GM19328 (cell line): ENCODE results near the gene MUC13.

Source experiments
- ATAC-seq: cut with Tn5 transposase; IDR thresholded peaks from one replicate; pipeline ENCODE4 v1.9.1; 2021; ENCODE audit warnings: mild to moderate bottlenecking, moderate library complexity; ENCODE audit not compliant: unreplicated experiment

Gene MUC13

GRCh38 chr3:124879337-124879680 is 55.2 kb downstream of the MUC13 start:
- ATAC-seq = no peak

- no peak for ATAC-seq
Measured at GRCh38 chr3:124878561-124879336, 55.8 kb downstream of the MUC13 start.

- ATAC-seq = no peak
Measured at GRCh38 chr3:124877674-124878073, 56.9 kb downstream of the MUC13 start.

GRCh38 chr3:124876401-124876878 is 58.1 kb downstream of the MUC13 start:
- ATAC-seq = no peak

- no peak for ATAC-seq
Measured at GRCh38 chr3:124873226-124873625, 61.3 kb downstream of the MUC13 start.

- no peak for ATAC-seq
Measured at GRCh38 chr3:124867511-124867910, 67.0 kb downstream of the MUC13 start.

GRCh38 chr3:124862006-124862405 is 72.5 kb downstream of the MUC13 start:
- no peak for ATAC-seq

- ATAC-seq = no peak
Measured at GRCh38 chr3:124861041-124861440, 73.5 kb downstream of the MUC13 start.

- no peak for ATAC-seq
Measured at GRCh38 chr3:124860599-124860998, 74.0 kb downstream of the MUC13 start.

GRCh38 chr3:124859025-124859424 is 75.5 kb downstream of the MUC13 start:
- ATAC-seq = no peak

- ATAC-seq = no peak
Measured at GRCh38 chr3:124858275-124858674, 76.3 kb downstream of the MUC13 start.

- no peak for ATAC-seq
Measured at GRCh38 chr3:124856677-124857076, 77.9 kb downstream of the MUC13 start.
